HFF-Myc (cell line): ENCODE measurements around the gene DIP2A.

Experiments
- DNase-seq: peaks from one replicate; pipeline ENCODE4 v3.0.0-alpha.2; 2011; ENCODE audit warnings: low read depth; ENCODE audit errors: extremely low read depth
- H3K4me3 ChIP-seq: replicated peaks from 2 replicates; pipeline ENCODE4 v1.5.1; 2011; ENCODE audit warnings: low read depth, mild to moderate bottlenecking, control low read depth, low read length
- TF ChIP-seq, protein P1 (sequence below): IDR thresholded peaks from 2 replicates; pipeline ENCODE4 v1.5.1; 2012; ENCODE audit warnings: mild to moderate bottlenecking, low read depth, low read length, control low read depth; ENCODE audit errors: missing control alignments

Gene DIP2A

DNA sequence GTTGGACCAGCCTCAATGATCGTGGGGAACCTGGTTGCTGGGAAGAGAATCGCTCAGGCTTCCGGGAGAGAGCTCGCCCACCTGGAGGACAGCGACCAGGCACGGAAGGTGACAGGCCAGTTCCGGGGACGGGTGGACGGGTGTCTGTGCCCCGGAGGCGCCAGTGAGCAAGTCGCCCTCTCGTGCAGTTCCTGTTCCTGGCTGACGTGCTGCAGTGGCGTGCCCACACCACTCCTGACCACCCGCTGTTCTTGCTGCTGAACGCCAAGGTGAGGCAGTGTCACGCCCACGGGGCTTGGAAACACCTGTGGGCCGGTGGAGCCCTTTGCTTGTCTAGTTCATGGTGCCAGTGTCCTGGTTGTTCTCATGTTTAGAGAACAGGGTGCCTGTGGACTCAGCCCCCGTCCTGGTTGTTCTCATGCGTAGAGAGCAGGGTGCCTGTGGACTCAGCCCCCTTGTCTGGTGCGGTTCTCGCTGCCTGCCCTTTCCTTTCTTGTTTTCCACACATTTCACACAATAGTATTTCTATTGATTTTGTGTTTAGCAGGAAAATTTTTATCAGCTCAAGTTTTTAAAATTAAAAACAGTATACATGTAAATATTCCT lies 93.0 kb downstream of the DIP2A start:
- no peak overlapping the region for H3K4me3 ChIP-seq
- TF ChIP-seq, protein P1, sequence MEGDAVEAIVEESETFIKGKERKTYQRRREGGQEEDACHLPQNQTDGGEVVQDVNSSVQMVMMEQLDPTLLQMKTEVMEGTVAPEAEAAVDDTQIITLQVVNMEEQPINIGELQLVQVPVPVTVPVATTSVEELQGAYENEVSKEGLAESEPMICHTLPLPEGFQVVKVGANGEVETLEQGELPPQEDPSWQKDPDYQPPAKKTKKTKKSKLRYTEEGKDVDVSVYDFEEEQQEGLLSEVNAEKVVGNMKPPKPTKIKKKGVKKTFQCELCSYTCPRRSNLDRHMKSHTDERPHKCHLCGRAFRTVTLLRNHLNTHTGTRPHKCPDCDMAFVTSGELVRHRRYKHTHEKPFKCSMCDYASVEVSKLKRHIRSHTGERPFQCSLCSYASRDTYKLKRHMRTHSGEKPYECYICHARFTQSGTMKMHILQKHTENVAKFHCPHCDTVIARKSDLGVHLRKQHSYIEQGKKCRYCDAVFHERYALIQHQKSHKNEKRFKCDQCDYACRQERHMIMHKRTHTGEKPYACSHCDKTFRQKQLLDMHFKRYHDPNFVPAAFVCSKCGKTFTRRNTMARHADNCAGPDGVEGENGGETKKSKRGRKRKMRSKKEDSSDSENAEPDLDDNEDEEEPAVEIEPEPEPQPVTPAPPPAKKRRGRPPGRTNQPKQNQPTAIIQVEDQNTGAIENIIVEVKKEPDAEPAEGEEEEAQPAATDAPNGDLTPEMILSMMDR, result no peak

DNA sequence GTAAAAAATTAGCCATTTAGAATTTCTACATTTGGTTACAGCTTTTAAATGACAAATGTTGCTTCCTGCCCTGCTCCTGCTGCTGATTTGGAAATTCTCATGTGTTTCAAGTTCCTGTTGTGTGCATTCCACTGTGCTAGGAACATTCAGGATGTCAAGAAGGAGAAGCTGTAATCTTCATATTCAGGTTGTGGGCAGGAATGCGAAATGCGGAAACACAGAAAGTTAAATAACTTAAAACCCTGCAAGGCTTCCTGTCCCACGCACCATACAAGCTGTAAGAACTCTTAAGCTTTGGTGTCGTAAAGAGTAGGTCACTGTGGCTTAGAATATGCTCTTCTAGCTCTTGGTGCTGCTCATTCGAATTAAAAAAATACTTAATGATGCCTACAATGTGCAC lies 93.6 kb downstream of the DIP2A start:
- DNase-seq, result no peak
- no peak overlapping the region for H3K4me3 ChIP-seq
- TF ChIP-seq, protein P1, result no peak

More for the DNA sequence above, 93.0 kb downstream of the DIP2A start:
- no peak for DNase-seq

DNA sequence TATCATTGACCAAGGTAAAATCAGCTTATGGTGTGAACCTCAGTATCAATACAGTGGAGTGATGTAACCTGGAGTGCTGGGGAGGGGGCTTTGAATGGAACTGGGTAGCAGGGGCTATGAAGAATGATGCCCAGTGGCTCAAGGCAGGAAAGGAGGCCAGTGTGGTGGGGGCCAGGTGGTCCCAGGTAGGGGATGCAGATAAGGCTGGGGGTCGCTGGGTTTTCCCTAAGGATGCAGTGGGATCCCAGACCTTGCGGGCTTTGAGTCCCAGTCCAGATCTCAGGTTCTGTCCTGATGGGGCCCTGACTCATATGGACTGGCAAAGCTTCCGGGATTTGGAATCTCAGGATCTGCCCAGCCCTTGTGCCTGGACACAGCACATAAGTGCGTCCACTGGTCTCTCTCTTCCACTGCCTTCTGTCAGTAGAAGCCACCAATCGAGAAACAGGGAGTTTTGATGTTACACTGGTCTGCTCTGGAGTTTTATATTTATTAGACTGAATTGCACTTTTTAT lies 94.2 kb downstream of the DIP2A start:
- TF ChIP-seq, protein P1, result no peak
- DNase-seq, result no peak
- H3K4me3 ChIP-seq, result no peak overlapping the region

DNA sequence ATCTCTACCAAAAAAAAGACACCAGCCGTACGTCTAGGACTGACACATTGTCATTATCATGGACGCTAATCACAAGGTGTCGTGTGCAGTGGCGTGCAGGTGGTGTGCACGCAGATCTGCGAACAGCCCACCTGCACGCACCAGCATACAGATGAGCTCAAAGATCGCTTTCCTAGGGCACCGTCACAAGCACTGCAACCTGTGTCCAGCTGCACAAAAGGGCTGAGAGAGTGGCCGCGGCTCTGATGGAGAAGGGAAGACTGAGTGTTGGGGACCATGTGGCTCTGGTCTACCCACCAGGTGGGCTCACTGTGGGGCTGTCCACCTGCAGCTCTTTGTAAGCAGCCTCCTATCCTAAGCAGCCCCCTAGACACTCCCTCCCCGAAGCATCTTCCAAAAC lies 95.3 kb downstream of the DIP2A start:
- no peak overlapping the region for H3K4me3 ChIP-seq
- DNase-seq, result no peak
- TF ChIP-seq, protein P1, result no peak

DNA sequence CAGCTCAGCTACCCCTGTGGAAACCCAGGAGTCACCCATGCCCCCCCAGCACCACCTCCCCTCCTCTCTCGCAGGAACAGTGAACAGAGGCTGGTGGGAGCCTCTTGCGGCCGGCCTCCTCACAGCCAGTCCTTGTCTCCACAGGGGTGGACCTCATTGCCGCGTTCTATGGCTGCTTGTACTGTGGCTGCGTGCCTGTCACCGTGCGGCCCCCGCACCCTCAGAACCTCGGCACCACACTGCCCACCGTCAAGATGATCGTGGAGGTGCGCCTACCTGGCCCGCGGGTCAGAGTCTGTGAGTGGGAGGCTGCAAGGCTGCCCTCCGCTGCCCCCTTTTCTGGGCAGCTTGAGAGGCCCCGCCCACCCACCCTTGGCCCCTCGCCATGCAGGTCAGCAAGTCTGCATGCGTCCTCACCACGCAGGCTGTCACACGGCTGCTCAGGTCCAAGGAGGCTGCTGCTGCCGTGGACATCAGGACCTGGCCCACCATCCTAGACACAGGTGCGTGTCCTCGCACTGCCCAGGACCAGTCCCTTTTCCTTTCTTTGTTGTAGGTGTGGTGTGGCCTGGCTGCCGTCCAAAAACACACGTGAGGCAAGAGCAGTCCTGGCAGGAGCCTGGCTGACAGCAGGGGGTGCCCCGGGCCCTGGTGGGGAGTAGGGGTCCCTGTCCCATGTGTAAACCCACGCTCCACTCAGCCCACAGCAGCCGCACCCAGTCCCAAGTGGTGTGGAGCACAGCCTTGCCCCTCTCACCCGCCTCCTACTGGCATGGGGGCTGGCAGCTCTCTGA lies 95.9 kb downstream of the DIP2A start:
- no peak for DNase-seq
- TF ChIP-seq, protein P1, result no peak
- no peak overlapping the region for H3K4me3 ChIP-seq

DNA sequence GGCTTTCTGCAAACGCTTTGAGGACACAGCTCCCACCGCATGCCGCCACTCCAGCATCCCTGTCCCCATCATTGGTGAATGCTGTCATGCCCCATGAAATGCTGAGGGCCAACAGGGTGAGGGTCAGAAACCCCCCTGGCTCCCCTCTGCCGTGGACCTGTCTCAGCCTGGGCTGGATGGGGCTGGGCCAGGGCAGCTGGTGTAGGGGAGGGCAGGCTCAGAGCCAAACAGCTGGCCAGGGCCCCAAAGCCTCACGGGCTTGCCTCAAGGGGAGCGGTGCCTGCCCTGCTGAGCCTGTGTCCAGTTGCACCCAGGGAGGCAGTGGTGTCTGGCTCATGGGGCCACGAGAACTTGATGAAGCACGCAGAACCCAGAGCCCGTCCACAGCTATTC lies 96.5 kb downstream of the DIP2A start:
- TF ChIP-seq, protein P1, result no peak
- H3K4me3 ChIP-seq, result no peak overlapping the region
- DNase-seq, result no peak
